K562 (cell line): ENCODE data around the gene SOX6. TPM values are rescaled to one million over a fixed set of nuclear protein-coding genes. Genes with fewer than 3 reads are reported as not detected.

Experiments
- FOXK1 ChIP-seq: sonication (generic); formaldehyde crosslinking; IDR thresholded peaks from 2 replicates; pipeline ENCODE4 v1.8.0; 2022; ENCODE audit warnings: missing genetic modification reagents, mild to moderate bottlenecking, borderline replicate concordance
- HSF4 ChIP-seq: fragments of 250-450 bp; sonication (Bioruptor Pico); IDR thresholded peaks from 2 replicates; pipeline ENCODE4 v2.1.2; 2022; ENCODE audit warnings: mild to moderate bottlenecking, moderate library complexity, borderline replicate concordance
- MNT ChIP-seq, 2 experiments: fragments of 450-650 bp; conservative IDR thresholded peaks; 2 replicates each; pipeline ENCODE4 v1.6.1; 2017; ENCODE audit warnings: mild to moderate bottlenecking in 2 of 2, moderate library complexity in 2 of 2
- MTA2 ChIP-seq: fragments of 450-650 bp; IDR thresholded peaks from 2 replicates; pipeline ENCODE4 v1.6.1; 2016; ENCODE audit warnings: low read depth
- NBN ChIP-seq: fragments of 450-650 bp; IDR thresholded peaks from 2 replicates; pipeline ENCODE4 v1.6.1; 2016; ENCODE audit warnings: low read depth, mild to moderate bottlenecking
- PHF21A ChIP-seq: fragments of 450-650 bp; IDR thresholded peaks from 2 replicates; pipeline ENCODE4 v1.6.1; 2017; ENCODE audit warnings: low read depth, borderline replicate concordance
- POLR2G ChIP-seq: fragments of 200-400 bp; formaldehyde crosslinking; IDR thresholded peaks from 2 replicates; pipeline ENCODE4 v1.6.1; 2017; ENCODE audit warnings: low read depth, mild to moderate bottlenecking, antibody characterized with exemption, low read length, moderate library complexity
- PRPF4 ChIP-seq: fragments of 200-400 bp; formaldehyde crosslinking; IDR thresholded peaks from one replicate; pipeline ENCODE4 v1.6.1; 2017; ENCODE audit warnings: low read length, low read depth, mild to moderate bottlenecking; ENCODE audit not compliant: insufficient read depth, poor library complexity, severe bottlenecking
- PTBP1 ChIP-seq: fragments of 200-400 bp; formaldehyde crosslinking; IDR thresholded peaks from 2 replicates; pipeline ENCODE4 v1.6.1; 2017; ENCODE audit warnings: low read depth, low read length
- SIN3B ChIP-seq: fragments of 450-650 bp; IDR thresholded peaks from 2 replicates; pipeline ENCODE4 v1.6.1; 2017; ENCODE audit warnings: low read depth, mild to moderate bottlenecking, moderate library complexity
- SNAPC5 ChIP-seq: fragments of 250-450 bp; sonication (Bioruptor Pico); IDR thresholded peaks from 2 replicates; pipeline ENCODE4 v1.8.0; 2021; ENCODE audit warnings: moderate library complexity, mild to moderate bottlenecking, inconsistent platforms
- SUPT5H ChIP-seq: fragments of 450-650 bp; IDR thresholded peaks from 2 replicates; pipeline ENCODE4 v1.6.1; 2016
- THAP7 ChIP-seq: fragments of 250-450 bp; sonication (Bioruptor Pico); IDR thresholded peaks from 2 replicates; pipeline ENCODE4 v1.5.0; 2021
- U2AF2 ChIP-seq: fragments of 200-400 bp; formaldehyde crosslinking; optimal IDR thresholded peaks from 2 replicates; pipeline ENCODE3; 2017; ENCODE audit warnings: low read depth, mild to moderate bottlenecking, low read length
- ZBTB8A ChIP-seq: fragments of 450-650 bp; IDR thresholded peaks from 2 replicates; pipeline ENCODE4 v1.6.1; 2018; ENCODE audit warnings: mild to moderate bottlenecking, moderate library complexity; ENCODE audit not compliant: partially characterized antibody
- ZNF134 ChIP-seq: fragments of 250-450 bp; sonication (Bioruptor Pico); conservative IDR thresholded peaks from 2 replicates; pipeline ENCODE4 v1.4.0; 2020
- ZNF232 ChIP-seq: sonication (generic); formaldehyde crosslinking; IDR thresholded peaks from 2 replicates; pipeline ENCODE4 v1.8.0; 2022; ENCODE audit warnings: mild to moderate bottlenecking, missing genetic modification reagents
- polyA plus RNA-seq, 8 experiments: library from polyadenylated mRNA; depleted of rRNA in 4 of 8; stranded (reverse) in 5 of 8; unstranded in 3 of 8; fragments of >200 nt; fragmentation: Nextera tagmentation in 2 of 8; fragmentation: Illumina TruSeq in 1 of 8; extraction: Ambion mirVana in 2 of 8; extraction: Trizol in 1 of 8; gene quantifications; 2 replicates each; pipeline versions ENCODE4 v1.2.1 to v1.2.3, GENCODE V29; 2011 to 2014; ENCODE audit warnings: inconsistent platforms in 1 of 8, missing spikeins in 1 of 8
- total RNA-seq, 7 experiments: library from RNA; depleted of rRNA in 6 of 7; stranded (reverse); fragments of >200 nt in 6 of 7; fragmentation: Illumina TruSeq in 2 of 7; extraction: Trizol in 2 of 7; gene quantifications; 2 replicates each; pipeline versions ENCODE4 v1.2.1 to v1.2.3, GENCODE V29; 2011 to 2021; ENCODE audit warnings: low replicate concordance in 1 of 7

SOX6 gene
- total and polyA plus RNA-seq, 9 of the 15 experiments (the other 6 are each of a cell fraction or from before 2014, with no cell fraction given) = 0.89 to 8.7 (median 5.7) TPM

GRCh38 chr11:15993345-15993744, 363.0 kb downstream of the SOX6 start (continued):
- no peak for TF ChIP-seq MNT (conservative IDR thresholded peaks at IDR 0.05)
- TF ChIP-seq ZNF232 (CRISPR knock-in tag) = no peak
- TF ChIP-seq MTA2 = no peak
- TF ChIP-seq THAP7 (CRISPR knock-in tag) = no peak
- TF ChIP-seq PHF21A = no peak
- TF ChIP-seq U2AF2 = no peak
- no peak for TF ChIP-seq SNAPC5
- TF ChIP-seq HSF4 (CRISPR knock-in tag) = no peak
- no peak for TF ChIP-seq ZBTB8A
- TF ChIP-seq FOXK1 (CRISPR knock-in tag) = no peak
- no peak for TF ChIP-seq PRPF4
- TF ChIP-seq POLR2G = no peak
- TF ChIP-seq SIN3B = no peak
- TF ChIP-seq NBN = no peak
- no peak for TF ChIP-seq PTBP1
- no peak for TF ChIP-seq ZNF134 (CRISPR knock-in tag)
- no peak for TF ChIP-seq SUPT5H
